ENCODE data around the gene LONRF3. TPM values are rescaled to one million over a fixed set of nuclear protein-coding genes. Genes with fewer than 3 reads are reported as not detected.

LONRF3 gene
- 10 to 100 TPM in 3 of 6 experiments, 1 to 10 TPM in 3; 6.2 to 13.5 (median 9.4) TPM for total RNA-seq
- long read RNA-seq, partial matches to known transcripts: 0 of 1 reads
- long read RNA-seq, other reads (novel, unspliced or antisense): 0 of 1 reads

DNA sequence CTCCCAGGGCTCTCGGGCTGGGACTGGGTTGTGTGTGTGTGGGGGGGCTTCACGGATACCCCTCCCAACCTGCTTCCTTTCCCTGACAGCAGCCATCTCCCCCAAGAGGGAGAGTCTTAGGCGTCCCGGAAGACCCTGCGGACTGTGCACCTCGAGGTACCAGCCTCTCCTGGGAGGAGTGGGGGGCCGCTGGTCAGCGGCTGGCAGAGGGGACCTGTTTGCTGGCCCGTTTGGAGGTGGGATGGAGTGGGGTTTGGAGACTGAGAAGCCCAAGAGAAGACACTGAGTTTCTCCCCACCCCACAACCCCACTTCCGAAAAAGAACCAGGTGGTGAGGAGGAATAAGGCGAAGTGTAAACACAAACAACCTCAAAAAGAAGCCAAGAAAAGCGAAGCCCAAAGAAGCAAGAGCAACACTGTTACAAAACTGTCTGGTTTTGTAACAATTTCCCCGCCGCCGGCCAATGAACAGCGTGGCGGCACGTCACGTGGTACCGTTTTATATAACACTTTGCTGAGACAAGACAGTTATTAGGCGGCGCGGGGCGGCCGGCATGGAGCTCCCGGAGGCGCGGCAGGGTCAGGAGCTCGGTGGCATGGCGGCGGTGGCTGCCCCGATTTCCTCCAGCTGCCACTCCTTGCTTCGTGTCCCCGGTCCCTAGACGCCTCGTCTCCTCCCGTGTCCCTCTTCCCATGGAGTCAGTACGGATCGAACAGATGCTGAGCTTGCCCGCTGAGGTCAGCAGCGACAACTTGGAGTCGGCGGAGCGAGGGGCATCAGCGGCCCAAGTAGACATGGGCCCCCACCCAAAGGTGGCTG, at the start of gene LONRF3:
Gene LONRF3, plus strand, starts transcription at position 531 of the 820 bp plus-strand sequence. Its CDS starts 163 bp downstream, at position 694.
- ATAC-seq: peak; percentile 58 to 67 (median 64)
- Histone ChIP-seq H3K27ac (peak within 1 kb of the TSS; percentile 83 to 91 (median 85)), H3K4me1 (peaks cover 0 to 8% (median 0%) of the 10 kb centered on the region in 4 donors), H3K9me3 (no peaks in the 10 kb centered on the region), H3K4me3 (peak within 1 kb of the TSS; percentile 47 to 64 (median 62)), H3K36me3 (no peaks in the 10 kb centered on the region), H3K27me3 (no peaks in the 10 kb centered on the region)
- peak; percentile 94 for TF ChIP-seq POLR2A (IDR thresholded peaks at IDR 0.05)
- TF ChIP-seq CTCF (IDR thresholded peaks at IDR 0.05): no peak
- intact Hi-C loops (cut with DNase I): loop anchor here in 1 of 2 donors (10.0 kb wide), 1 partner anchor 129 kb away; no protein-coding TSS in a partner anchor
- DNase-seq: peak; percentile 81 to 86 (median 84)
- WGBS (ENCODE audit: insufficient coverage, low coverage, low lambda C conversion rate, missing lambda C conversion rate): 44% methylated on average over 10 of the region's 45 CpGs

DNA sequence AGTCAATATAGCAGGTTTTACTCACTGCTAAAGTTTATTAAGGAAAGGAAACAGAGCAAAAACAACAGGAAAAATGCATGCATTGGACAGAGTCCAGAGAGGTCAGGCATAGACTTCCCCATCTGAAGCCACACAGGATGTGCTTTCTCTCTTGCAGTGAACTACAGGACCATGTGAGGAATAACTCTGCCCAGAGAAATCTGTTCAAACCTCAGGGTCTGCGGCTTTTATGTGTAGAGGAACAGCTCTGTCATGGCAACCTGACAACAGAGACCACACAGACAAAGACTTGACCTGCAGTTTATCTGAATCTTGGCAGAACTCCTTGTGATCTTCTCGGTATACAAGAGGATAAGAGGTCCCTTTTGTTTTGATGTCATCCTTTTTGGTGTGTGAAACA, 46.3 kb upstream of the LONRF3 start:
- intact Hi-C loops (cut with DNase I): no loop called here
- DNase-seq (no peak), ATAC-seq (peak; percentile 49 to 82 (median 64))
- no peak for TF ChIP-seq CTCF (IDR thresholded peaks at IDR 0.05)
- TF ChIP-seq POLR2A (IDR thresholded peaks at IDR 0.05): no peak
- Histone ChIP-seq H3K27ac (no peak overlapping the region), H3K4me3 (no peak overlapping the region), H3K36me3 (no peaks in the 10 kb centered on the region), H3K27me3 (no peaks in the 10 kb centered on the region), H3K4me1 (no peaks in the 10 kb centered on the region), H3K9me3 (no peaks in the 10 kb centered on the region)
- 23% methylated on average over 2 of the region's 2 CpGs for WGBS (ENCODE audit: insufficient coverage, low coverage, low lambda C conversion rate, missing lambda C conversion rate)

- intact Hi-C loops (cut with DNase I): no loop called here
- Histone ChIP-seq H3K9me3 (no peaks in the 10 kb centered on the region), H3K4me1 (no peaks in the 10 kb centered on the region), H3K4me3 (no peak overlapping the region), H3K27me3 (no peaks in the 10 kb centered on the region), H3K27ac (no peak overlapping the region), H3K36me3 (no peaks in the 10 kb centered on the region)
- 75% methylated on average over 1 of the region's 1 CpG for WGBS (ENCODE audit: insufficient coverage, low coverage, low lambda C conversion rate, missing lambda C conversion rate)
- DNase-seq: no peak
- TF ChIP-seq CTCF (IDR thresholded peaks at IDR 0.05) (no peak), POLR2A (IDR thresholded peaks at IDR 0.05) (no peak)
- no peak for ATAC-seq
These were observed 39.1 kb upstream of the LONRF3 start for GRCh38 chrX:118935352-118935751.

GRCh38 chrX:118941147-118941546, 33.3 kb upstream of the LONRF3 start:
- WGBS (ENCODE audit: insufficient coverage, low coverage, low lambda C conversion rate, missing lambda C conversion rate): 10% methylated on average over 2 of the region's 2 CpGs
- Histone ChIP-seq H3K36me3 (no peaks in the 10 kb centered on the region), H3K27me3 (no peaks in the 10 kb centered on the region), H3K9me3 (no peaks in the 10 kb centered on the region), H3K4me1 (no peaks in the 10 kb centered on the region), H3K4me3 (no peak overlapping the region), H3K27ac (no peak overlapping the region)
- ATAC-seq: no peak
- no peak for DNase-seq
- no peak for TF ChIP-seq POLR2A (IDR thresholded peaks at IDR 0.05)
- TF ChIP-seq CTCF (IDR thresholded peaks at IDR 0.05): no peak
- intact Hi-C loops (cut with DNase I): no loop called here

All from right lobe of liver (tissue), 6 donors.